SJCRH30 (cell line): Measurements from ENCODE around the gene ZNF563. TPM values are rescaled to one million over a fixed set of nuclear protein-coding genes. Genes with fewer than 3 reads are reported as not detected.
"Not testable (repeated sequence)": the region's sequence is repeated elsewhere in the genome, so short reads cannot be mapped to it uniquely, and the experiment has no call there.

Experiments
- DNase-seq, 2 experiments: peaks; one replicate each; pipeline ENCODE4 v3.0.0-alpha.2; 2015 to 2020
- H3K27ac ChIP-seq: fragments of 250-450 bp; sonication (Bioruptor Pico); 2 replicates; pipeline ENCODE4 v1.5.1; 2020; ENCODE audit warnings: mild to moderate bottlenecking, moderate library complexity
- H3K27me3 ChIP-seq: fragments of 250-450 bp; sonication (Bioruptor Pico); 2 replicates; pipeline ENCODE4 v1.5.1; 2020; ENCODE audit warnings: mild to moderate bottlenecking, moderate library complexity
- H3K36me3 ChIP-seq: fragments of 250-450 bp; sonication (Bioruptor Pico); 2 replicates; pipeline ENCODE4 v1.5.1; 2020; ENCODE audit warnings: mild to moderate bottlenecking, moderate library complexity
- H3K4me1 ChIP-seq: fragments of 250-450 bp; sonication (Bioruptor Pico); 2 replicates; pipeline ENCODE4 v1.5.1; 2020; ENCODE audit warnings: mild to moderate bottlenecking, moderate library complexity
- H3K4me3 ChIP-seq: fragments of 250-450 bp; sonication (Bioruptor Pico); 2 replicates; pipeline ENCODE4 v1.5.1; 2020; ENCODE audit warnings: mild to moderate bottlenecking, moderate library complexity
- H3K9me3 ChIP-seq: fragments of 250-450 bp; sonication (Bioruptor Pico); replicated peaks from 2 replicates; pipeline ENCODE4 v1.5.1; 2020; ENCODE audit warnings: mild to moderate bottlenecking, moderate library complexity
- total RNA-seq: library from RNA; depleted of rRNA; stranded (reverse); fragments of >200 nt; shearing (Covaris generic); gene quantifications from 2 replicates; pipeline ENCODE4 v1.2.3, GENCODE V29; 2014

Gene ZNF563
- total RNA-seq, 1 experiment from 2014 or later = 3.6 TPM

DNA sequence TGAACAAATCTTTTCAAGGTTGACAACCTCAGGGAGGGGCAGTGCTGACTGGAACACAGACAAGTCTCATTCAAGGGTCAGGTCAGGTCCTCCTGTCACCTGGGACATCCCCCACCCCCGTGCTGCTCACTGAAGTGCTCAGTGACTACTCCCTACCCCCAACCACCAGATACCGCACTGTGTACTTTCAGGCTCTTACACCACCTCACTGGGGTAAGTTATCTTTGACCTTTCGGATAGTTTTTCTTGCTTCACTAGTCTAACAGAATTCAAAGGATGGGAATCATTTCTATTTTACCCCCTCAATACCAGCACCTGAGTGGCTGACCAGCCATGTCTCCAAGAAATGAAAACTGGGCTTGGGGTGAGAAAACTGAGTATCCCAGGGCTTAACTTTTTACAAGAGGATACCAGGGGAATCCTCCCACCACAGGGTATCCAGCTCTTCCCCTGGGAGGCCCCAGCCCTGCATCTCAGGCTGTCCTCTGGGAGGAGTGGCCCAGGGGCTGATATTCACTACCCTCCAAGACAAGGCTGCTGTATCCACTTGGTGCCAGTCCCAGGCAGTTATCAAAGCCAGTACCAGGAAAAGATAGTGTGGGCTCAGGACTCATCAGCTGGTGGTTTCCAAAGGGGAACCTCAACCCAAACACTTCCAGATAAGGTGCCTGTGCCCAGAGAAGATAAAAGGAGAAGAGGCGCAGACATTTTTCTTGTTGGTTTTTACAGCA is 2.1 kb downstream of the ZNF563 start:
- 0 out of 2 replicates have a peak, but pooled peaks cover 4% of the 10 kb centered on the region for H3K4me1 ChIP-seq
- DNase-seq = no peak
- no peaks in the 10 kb centered on the region for H3K9me3 ChIP-seq
- H3K36me3 ChIP-seq = no peaks in the 10 kb centered on the region
- H3K4me3 ChIP-seq = no peak overlapping the region
- no peaks in the 10 kb centered on the region for H3K27me3 ChIP-seq
- no peak overlapping the region for H3K27ac ChIP-seq

DNA sequence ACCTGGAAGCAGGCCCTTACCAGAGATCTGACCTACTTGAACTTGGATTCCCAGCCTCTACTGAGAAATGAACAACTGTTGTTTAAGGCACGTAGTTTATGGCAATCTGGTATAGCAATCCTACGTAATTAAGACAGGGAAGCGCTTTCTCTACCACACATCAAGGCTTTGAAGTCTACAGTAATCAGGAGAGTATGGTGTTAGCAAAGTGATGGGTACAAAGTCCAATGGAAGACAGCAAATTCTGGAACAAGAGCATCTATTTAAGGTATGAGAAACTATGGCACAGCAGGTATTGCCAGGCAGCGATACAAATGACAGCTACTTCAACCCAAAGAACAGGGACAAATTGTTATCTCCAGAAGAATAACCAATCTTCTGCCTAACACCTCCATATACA is 3.1 kb downstream of the ZNF563 start:
- no peak overlapping the region for H3K27ac ChIP-seq
- no peaks in the 10 kb centered on the region for H3K36me3 ChIP-seq
- H3K27me3 ChIP-seq = no peaks in the 10 kb centered on the region
- H3K4me1 ChIP-seq = 0 out of 2 replicates have a peak, but pooled peaks cover 4% of the 10 kb centered on the region
- no peak overlapping the region for H3K4me3 ChIP-seq
- no peak for DNase-seq
- H3K9me3 ChIP-seq = no peaks in the 10 kb centered on the region

GRCh38 chr19:12325690-12326089 is 7.7 kb downstream of the ZNF563 start:
- Histone ChIP-seq H3K4me1 (no peaks in the 10 kb centered on the region), H3K36me3 (peaks cover 1% of the 10 kb centered on the region), H3K4me3 (no peak overlapping the region), H3K9me3 (peaks cover 15% of the 10 kb centered on the region), H3K27me3 (no peaks in the 10 kb centered on the region), H3K27ac (no peak overlapping the region)
- DNase-seq = no peak

DNA sequence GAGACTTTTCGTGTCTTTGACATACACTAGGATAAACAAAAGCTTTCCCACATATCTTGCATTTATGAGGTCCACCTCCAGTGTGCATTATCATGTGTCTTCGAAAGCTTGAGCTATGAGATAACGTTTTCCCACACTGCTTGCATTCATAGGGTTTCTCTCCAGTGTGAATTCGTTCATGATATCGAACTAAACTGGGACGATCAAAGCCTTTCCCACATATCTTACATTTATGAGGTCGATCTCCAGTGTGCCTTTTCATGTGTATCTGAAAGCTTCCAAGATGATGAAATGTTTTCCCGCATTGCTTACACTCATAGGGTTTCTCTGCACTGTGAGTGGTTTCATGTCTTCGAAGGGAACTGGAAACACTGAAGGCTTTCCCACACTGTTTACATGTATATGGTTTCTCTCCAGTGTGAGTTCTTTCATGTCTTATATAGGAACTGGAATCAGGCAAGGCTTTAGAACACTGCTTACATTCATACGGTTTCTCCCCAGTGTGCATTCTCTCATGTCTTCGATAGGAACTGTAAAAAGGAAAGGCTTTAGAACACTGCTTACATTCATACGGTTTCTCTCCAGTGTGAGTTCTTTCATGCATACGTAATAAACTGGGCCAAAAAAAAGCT is 14.5 kb downstream of the ZNF563 start:
- H3K36me3 ChIP-seq = peaks cover 19% of the 10 kb centered on the region
- no peaks in the 10 kb centered on the region; the same call in 1 of the 2 replicates for H3K4me1 ChIP-seq

GRCh38 chr19:12314553-12314952 is 18.9 kb downstream of the ZNF563 start:
- Histone ChIP-seq H3K27me3 (no peaks in the 10 kb centered on the region), H3K9me3 (peaks cover 17% of the 10 kb centered on the region), H3K27ac (no peak overlapping the region), H3K4me3 (no peak overlapping the region), H3K4me1 (no peaks in the 10 kb centered on the region; the same call in 1 of the 2 replicates), H3K36me3 (peaks cover 10% of the 10 kb centered on the region)
- DNase-seq = no peak

More for the DNA sequence above, 14.5 kb downstream of the ZNF563 start:
- no peak for DNase-seq
- peaks cover 33% of the 10 kb centered on the region for H3K9me3 ChIP-seq
- H3K27ac ChIP-seq = no peak overlapping the region
- H3K27me3 ChIP-seq = no peaks in the 10 kb centered on the region
- H3K4me3 ChIP-seq = no peak overlapping the region

DNA sequence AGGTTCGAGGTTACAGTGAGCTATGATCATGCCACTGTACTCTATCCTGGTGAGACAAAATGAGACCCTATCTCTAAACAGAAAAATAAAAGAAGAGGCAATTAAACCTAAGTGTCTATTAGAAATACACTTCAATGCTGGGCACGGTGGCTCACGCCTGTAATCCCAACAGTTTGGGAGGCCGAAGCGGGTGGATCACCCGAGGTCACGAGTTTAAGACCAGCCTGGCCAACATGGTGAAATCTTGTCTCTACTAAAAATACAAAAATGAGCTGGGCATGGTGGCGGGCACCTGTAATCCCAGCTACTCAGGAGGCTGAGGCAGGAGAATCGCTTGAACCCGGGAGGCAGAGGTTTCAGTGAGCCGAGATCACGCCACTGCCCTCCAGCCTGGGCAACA is 24.5 kb downstream of the ZNF563 start:
- not testable (repeated sequence) for DNase-seq

GRCh38 chr19:12295191-12295590 is 38.2 kb downstream of the ZNF563 start:
- Histone ChIP-seq H3K27me3 (no peaks in the 10 kb centered on the region), H3K36me3 (peaks cover 8% of the 10 kb centered on the region), H3K9me3 (peaks cover 4% of the 10 kb centered on the region; the same call in 1 of the 2 replicates), H3K4me3 (peak overlapping the region; percentile 85), H3K4me1 (no peaks in the 10 kb centered on the region), H3K27ac (no peak overlapping the region; the same call in 1 of the 2 replicates)
- no peak for DNase-seq

More for the DNA sequence above, 24.5 kb downstream of the ZNF563 start:
- not testable (repeated sequence) for H3K4me3 ChIP-seq, H3K27ac ChIP-seq, H3K4me1 ChIP-seq, H3K36me3 ChIP-seq, H3K9me3 ChIP-seq, H3K27me3 ChIP-seq

DNA sequence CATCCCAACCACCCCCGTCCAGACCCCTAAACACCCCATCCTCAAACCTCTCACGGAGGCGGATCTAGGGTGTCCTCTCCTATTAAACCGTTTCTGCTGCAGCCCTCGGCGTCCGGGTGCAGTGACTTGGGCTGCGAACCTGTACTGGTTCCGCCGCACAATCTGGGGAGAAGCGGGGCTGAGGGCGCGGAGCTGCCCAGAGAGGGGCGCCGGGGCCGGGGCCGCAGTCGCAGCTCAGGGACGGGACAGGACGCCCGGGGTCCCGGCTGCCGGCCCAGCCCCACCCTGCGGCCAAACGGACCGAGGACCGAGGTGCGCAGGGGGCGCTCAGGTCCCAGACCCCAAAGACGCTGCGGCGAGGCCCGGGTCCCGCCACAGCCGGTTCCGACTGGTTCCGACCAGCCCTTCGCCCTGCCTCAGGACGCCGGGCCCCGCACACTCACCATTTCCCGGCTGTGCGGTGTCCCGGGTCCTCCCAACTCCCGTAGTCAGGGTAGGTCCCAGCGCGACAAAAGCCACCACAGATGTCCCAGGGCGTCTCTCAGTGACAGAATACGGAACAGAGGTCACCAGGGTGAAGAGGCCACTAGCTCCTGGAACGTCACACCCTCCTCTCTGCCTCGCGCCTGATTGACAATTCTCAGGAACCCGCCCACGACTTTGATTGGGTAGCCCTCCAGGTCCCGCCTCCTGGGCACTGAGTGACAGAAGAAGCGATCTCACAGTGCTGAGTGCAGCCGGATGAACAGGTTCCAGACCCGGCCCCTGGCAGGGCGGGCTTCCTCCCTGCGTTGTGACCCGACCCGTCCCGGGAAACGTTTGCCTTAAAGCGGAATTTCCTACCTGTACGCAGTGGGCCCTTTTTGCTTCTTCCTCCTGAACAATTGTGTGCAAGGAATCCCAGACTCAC is 38.9 kb downstream of the ZNF563 start, which contains the start of gene ZNF44:
Gene ZNF44 (minus strand): TSS at position 635 of the 910 bp plus-strand sequence. CDS start 189 bp downstream, at position 446.
- peak within 1 kb of the TSS; percentile 85 for H3K4me3 ChIP-seq
- H3K9me3 ChIP-seq = peaks cover 4% of the 10 kb centered on the region; the same call in 1 of the 2 replicates
- peak; percentile 97 to 98 for DNase-seq
- H3K36me3 ChIP-seq = peaks cover 8% of the 10 kb centered on the region
- H3K27me3 ChIP-seq = no peaks in the 10 kb centered on the region
- no peaks in the 10 kb centered on the region for H3K4me1 ChIP-seq
- peak within 1 kb of the TSS; percentile 19; the same call in 1 of the 2 replicates for H3K27ac ChIP-seq

- DNase-seq = peak; percentile 61 to 66
- H3K4me1 ChIP-seq = no peaks in the 10 kb centered on the region
- peak overlapping the region; percentile 19; the same call in 1 of the 2 replicates for H3K27ac ChIP-seq
Measured at GRCh38 chr19:12293777-12294248, 39.6 kb downstream of the ZNF563 start.

DNA sequence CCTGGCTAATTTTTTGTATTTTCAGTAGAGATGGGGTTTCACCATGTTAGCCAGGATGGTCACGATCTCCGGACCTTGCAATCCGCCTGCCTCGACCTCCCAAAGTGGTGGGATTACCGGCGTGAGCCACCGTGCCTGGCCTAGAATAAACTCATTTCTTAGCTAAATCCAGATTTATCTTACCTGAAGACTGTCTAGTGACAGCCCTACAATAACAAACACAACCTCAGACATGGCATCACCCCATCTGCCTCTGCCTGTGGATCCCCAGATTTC is 43.7 kb downstream of the ZNF563 start:
- H3K4me1 ChIP-seq = no peaks in the 10 kb centered on the region
- no peak overlapping the region for H3K4me3 ChIP-seq
- H3K27me3 ChIP-seq = no peaks in the 10 kb centered on the region
- peaks cover 13% of the 10 kb centered on the region; the same call in 1 of the 2 replicates for H3K9me3 ChIP-seq
- H3K27ac ChIP-seq = no peak overlapping the region
- peaks cover 14% of the 10 kb centered on the region for H3K36me3 ChIP-seq
- no peak for DNase-seq

More at GRCh38 chr19:12293777-12294248, 39.6 kb downstream of the ZNF563 start:
- Histone ChIP-seq H3K36me3 (peaks cover 8% of the 10 kb centered on the region), H3K4me3 (peak overlapping the region; percentile 85), H3K27me3 (no peaks in the 10 kb centered on the region), H3K9me3 (peaks cover 4% of the 10 kb centered on the region; the same call in 1 of the 2 replicates)

DNA sequence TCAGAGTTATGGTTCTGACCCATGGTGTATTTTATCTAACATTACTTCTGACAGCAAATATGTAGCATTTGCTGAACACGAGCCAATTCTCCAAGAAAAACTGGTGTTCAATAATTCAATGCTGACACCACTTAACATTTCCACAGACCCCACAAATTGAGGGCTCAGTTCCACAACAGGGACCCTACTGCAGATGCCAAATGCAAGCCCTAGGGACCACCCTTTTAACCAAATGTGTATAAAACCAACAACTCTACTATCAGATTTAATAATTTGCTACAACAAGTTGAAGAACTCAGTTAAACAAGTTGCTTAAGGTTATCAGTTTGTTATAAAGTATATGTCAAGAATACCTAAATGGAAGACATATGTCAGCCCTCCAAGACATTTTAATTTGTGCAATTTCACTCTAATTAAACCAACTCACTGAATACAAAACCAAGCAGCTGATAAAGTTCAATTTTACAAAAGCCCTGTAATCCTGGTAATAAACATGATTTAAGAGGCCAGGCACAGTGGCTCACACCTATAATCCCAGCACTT is 45.4 kb downstream of the ZNF563 start:
- Histone ChIP-seq H3K27ac (no peak overlapping the region), H3K36me3 (peaks cover 16% of the 10 kb centered on the region), H3K9me3 (peaks cover 13% of the 10 kb centered on the region; the same call in 1 of the 2 replicates), H3K4me1 (no peaks in the 10 kb centered on the region), H3K4me3 (no peak overlapping the region), H3K27me3 (no peaks in the 10 kb centered on the region)
- no peak for DNase-seq

GRCh38 chr19:12284631-12285030 is 48.8 kb downstream of the ZNF563 start:
- no peaks in the 10 kb centered on the region for H3K4me1 ChIP-seq
- H3K27me3 ChIP-seq = no peaks in the 10 kb centered on the region
- no peak overlapping the region for H3K27ac ChIP-seq
- H3K4me3 ChIP-seq = no peak overlapping the region
- peaks cover 8% of the 10 kb centered on the region; the same call in 1 of the 2 replicates for H3K36me3 ChIP-seq
- no peak for DNase-seq
- H3K9me3 ChIP-seq = peaks cover 24% of the 10 kb centered on the region

GRCh38 chr19:12284226-12284625 is 49.2 kb downstream of the ZNF563 start:
- Histone ChIP-seq H3K4me3 (no peak overlapping the region), H3K4me1 (no peaks in the 10 kb centered on the region), H3K36me3 (peaks cover 8% of the 10 kb centered on the region; the same call in 1 of the 2 replicates), H3K27me3 (no peaks in the 10 kb centered on the region), H3K27ac (no peak overlapping the region), H3K9me3 (peaks cover 24% of the 10 kb centered on the region)
- DNase-seq = no peak

DNA sequence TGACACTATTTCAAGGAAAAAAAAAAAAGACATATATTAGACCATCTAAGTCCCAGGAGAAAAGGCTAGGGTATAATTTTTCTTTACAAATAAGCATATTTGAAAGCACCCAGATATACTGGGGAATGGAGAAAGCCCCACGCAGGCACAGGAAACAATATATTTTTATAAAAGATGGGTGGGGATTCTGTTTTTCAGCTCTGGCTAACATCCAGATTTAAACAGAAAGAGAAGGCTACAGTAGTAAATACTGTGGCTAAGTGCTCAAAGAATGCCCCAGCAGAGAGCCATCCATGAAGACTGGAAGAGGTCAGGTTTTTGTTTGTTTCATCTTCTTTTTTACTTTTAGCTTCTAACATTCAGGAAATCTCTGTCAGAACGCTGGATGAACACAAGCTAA is 54.7 kb downstream of the ZNF563 start:
- Histone ChIP-seq H3K27me3 (no peaks in the 10 kb centered on the region), H3K36me3 (peaks cover 16% of the 10 kb centered on the region), H3K27ac (no peak overlapping the region), H3K4me3 (no peak overlapping the region), H3K4me1 (no peaks in the 10 kb centered on the region), H3K9me3 (peaks cover 51% of the 10 kb centered on the region)
- DNase-seq = no peak
